AML-193 (cell line): ENCODE results near the gene NRSN2.

Source experiments
- DNase-seq, 2 experiments: peaks; one replicate each; lab custom pipeline; 2025; lab: John Stamatoyannopoulos, UW

NRSN2 gene

GRCh38 chr20:397432-398237 is 50.7 kb downstream of the NRSN2 start:
- no peak for DNase-seq

GRCh38 chr20:399182-399707 is 52.3 kb downstream of the NRSN2 start:
- no peak for DNase-seq

- no peak for DNase-seq
These were observed 53.2 kb downstream of the NRSN2 start for GRCh38 chr20:400128-400453.

GRCh38 chr20:400454-401275 is 53.8 kb downstream of the NRSN2 start:
- no peak for DNase-seq

- DNase-seq: no peak
These were observed 55.0 kb downstream of the NRSN2 start for GRCh38 chr20:401682-402495.

- no peak for DNase-seq
These were observed 55.6 kb downstream of the NRSN2 start for GRCh38 chr20:402496-402885.

- DNase-seq: no peak
These were observed 56.1 kb downstream of the NRSN2 start for GRCh38 chr20:402898-403581.

GRCh38 chr20:403582-403957 is 56.7 kb downstream of the NRSN2 start:
- no peak for DNase-seq

GRCh38 chr20:404088-404487 is 57.2 kb downstream of the NRSN2 start:
- no peak for DNase-seq
